ENCODE results near the gene APOBEC4. TPM values are rescaled to one million over a fixed set of nuclear protein-coding genes. Genes with fewer than 3 reads are reported as not detected.

APOBEC4 gene
- total RNA-seq, 1 experiment from 2014 or later = not detected

DNA sequence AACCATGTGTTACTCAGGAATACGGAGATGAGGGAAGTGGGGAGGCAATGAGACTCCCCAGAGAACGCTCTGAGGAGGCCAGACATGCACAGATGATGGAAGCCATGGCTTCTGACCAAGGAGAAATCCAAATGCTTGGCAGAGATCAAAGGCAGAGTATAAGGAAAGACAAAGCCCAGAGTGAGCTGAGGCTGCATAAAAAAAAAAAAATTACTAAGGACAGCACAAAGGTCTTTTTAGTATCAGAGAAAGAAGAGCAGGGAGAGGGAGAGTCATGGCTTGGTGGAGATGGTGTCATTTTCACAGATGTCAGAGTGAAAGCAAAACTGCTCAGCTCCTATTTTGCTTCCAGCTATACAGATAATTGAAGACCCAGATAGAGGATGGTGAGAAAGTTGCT lies 54.7 kb downstream of the APOBEC4 start:
- no peak for ATAC-seq
- CTCF ChIA-PET = no interaction called here
- Histone ChIP-seq H3K4me1 (ENCODE audit: control insufficient read depth, insufficient read depth, low read length) (no peaks in the 10 kb centered on the region), H3K9me3 (ENCODE audit: control insufficient read depth, insufficient read depth, low read depth, low read length) (no peaks in the 10 kb centered on the region), H3K36me3 (ENCODE audit: control insufficient read depth, insufficient read depth, low read length) (no peaks in the 10 kb centered on the region), H3K27ac (ENCODE audit: low read length) (no peak overlapping the region), H3K4me3 (ENCODE audit: low read depth in 2 of 2, low read length in 2 of 2) (no peak overlapping the region), H3K27me3 (ENCODE audit: control insufficient read depth, insufficient read depth, low read length) (peaks cover 12% of the 10 kb centered on the region; the same call in 1 of the 2 replicates)
- TF ChIP-seq, protein P1, sequence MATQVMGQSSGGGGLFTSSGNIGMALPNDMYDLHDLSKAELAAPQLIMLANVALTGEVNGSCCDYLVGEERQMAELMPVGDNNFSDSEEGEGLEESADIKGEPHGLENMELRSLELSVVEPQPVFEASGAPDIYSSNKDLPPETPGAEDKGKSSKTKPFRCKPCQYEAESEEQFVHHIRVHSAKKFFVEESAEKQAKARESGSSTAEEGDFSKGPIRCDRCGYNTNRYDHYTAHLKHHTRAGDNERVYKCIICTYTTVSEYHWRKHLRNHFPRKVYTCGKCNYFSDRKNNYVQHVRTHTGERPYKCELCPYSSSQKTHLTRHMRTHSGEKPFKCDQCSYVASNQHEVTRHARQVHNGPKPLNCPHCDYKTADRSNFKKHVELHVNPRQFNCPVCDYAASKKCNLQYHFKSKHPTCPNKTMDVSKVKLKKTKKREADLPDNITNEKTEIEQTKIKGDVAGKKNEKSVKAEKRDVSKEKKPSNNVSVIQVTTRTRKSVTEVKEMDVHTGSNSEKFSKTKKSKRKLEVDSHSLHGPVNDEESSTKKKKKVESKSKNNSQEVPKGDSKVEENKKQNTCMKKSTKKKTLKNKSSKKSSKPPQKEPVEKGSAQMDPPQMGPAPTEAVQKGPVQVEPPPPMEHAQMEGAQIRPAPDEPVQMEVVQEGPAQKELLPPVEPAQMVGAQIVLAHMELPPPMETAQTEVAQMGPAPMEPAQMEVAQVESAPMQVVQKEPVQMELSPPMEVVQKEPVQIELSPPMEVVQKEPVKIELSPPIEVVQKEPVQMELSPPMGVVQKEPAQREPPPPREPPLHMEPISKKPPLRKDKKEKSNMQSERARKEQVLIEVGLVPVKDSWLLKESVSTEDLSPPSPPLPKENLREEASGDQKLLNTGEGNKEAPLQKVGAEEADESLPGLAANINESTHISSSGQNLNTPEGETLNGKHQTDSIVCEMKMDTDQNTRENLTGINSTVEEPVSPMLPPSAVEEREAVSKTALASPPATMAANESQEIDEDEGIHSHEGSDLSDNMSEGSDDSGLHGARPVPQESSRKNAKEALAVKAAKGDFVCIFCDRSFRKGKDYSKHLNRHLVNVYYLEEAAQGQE (IDR thresholded peaks at IDR 0.05; ENCODE audit: insufficient read depth in 1 of 2, low read depth in 2 of 2, low read length in 1 of 2) = no peak
- no peak for TF ChIP-seq SIN3A (IDR thresholded peaks at IDR 0.05; ENCODE audit: borderline replicate concordance, insufficient read depth, low read depth, low read length)
- TF ChIP-seq TCF7L2 (IDR thresholded peaks at IDR 0.05; ENCODE audit: low read depth, low read length) = no peak
- in situ Hi-C loops (cut with HindIII; ENCODE audit: low pct_unique_long_range_greater_than_20kb, low sequenced_read_pairs) = no loop called here
- no TSS peak for BruUV-seq (replicated peaks)
- intact Hi-C loops (cut with micrococcal nuclease; ENCODE audit: unreplicated experiment) = no loop called here
- POLR2A ChIA-PET = no interaction called here
- no peak for DNase-seq (ENCODE audit: low read depth, low spot score)

DNA sequence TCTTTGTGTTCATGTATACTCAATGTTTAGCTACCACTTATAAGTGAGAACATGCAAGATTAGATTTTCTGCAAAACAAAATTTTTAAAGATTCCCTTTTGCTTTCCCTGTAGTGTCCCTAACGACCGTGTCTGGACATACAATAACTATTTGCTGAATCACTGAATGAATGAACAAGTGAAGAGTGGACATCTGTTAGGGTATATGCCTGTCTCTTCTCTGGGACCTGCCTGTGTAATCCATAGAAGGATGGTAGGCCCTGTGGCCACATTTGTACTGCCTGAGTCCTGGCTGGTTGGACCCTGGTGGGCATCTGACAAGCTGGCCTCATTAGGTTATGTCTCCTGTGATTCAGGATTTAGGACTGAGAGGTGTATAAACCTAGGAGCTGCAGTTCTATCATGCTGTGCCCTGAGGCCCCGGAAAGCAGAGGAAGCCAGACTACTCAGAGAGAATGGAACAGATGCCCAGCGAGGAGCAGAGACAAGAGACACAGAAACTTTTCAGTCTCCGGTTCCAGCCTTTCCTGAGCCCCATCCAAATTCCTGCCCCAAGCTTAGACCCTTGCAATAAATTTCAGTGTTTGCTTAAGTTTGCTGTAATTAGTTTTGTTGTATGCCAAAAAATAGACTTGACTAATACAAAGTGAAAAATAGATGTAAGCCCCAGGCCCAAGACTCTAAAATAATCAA lies 55.3 kb downstream of the APOBEC4 start:
- H3K9me3 ChIP-seq (ENCODE audit: control insufficient read depth, insufficient read depth, low read depth, low read length) = no peaks in the 10 kb centered on the region
- no peaks in the 10 kb centered on the region for H3K4me1 ChIP-seq (ENCODE audit: control insufficient read depth, insufficient read depth, low read length)
- intact Hi-C loops (cut with micrococcal nuclease; ENCODE audit: unreplicated experiment) = no loop called here
- CTCF ChIA-PET = no interaction called here
- no peak overlapping the region for H3K27ac ChIP-seq (ENCODE audit: low read length)
- TF ChIP-seq POLR2AphosphoS5 (IDR thresholded peaks at IDR 0.05; ENCODE audit: low read depth, low read length) (no peak), SIN3A (IDR thresholded peaks at IDR 0.05; ENCODE audit: borderline replicate concordance, insufficient read depth, low read depth, low read length) (no peak), TCF7L2 (IDR thresholded peaks at IDR 0.05; ENCODE audit: low read depth, low read length) (no peak)
- TF ChIP-seq, protein P1 (IDR thresholded peaks at IDR 0.05; ENCODE audit: insufficient read depth in 1 of 2, low read depth in 2 of 2, low read length in 1 of 2) = no peak
- TF ChIP-seq, protein P2, sequence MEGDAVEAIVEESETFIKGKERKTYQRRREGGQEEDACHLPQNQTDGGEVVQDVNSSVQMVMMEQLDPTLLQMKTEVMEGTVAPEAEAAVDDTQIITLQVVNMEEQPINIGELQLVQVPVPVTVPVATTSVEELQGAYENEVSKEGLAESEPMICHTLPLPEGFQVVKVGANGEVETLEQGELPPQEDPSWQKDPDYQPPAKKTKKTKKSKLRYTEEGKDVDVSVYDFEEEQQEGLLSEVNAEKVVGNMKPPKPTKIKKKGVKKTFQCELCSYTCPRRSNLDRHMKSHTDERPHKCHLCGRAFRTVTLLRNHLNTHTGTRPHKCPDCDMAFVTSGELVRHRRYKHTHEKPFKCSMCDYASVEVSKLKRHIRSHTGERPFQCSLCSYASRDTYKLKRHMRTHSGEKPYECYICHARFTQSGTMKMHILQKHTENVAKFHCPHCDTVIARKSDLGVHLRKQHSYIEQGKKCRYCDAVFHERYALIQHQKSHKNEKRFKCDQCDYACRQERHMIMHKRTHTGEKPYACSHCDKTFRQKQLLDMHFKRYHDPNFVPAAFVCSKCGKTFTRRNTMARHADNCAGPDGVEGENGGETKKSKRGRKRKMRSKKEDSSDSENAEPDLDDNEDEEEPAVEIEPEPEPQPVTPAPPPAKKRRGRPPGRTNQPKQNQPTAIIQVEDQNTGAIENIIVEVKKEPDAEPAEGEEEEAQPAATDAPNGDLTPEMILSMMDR (IDR thresholded peaks at IDR 0.05) = no peak
- DNase-seq (ENCODE audit: low read depth, low spot score) = no peak
- no peak for ATAC-seq
- peaks cover 12% of the 10 kb centered on the region; the same call in 1 of the 2 replicates for H3K27me3 ChIP-seq (ENCODE audit: control insufficient read depth, insufficient read depth, low read length)
- in situ Hi-C loops (cut with HindIII; ENCODE audit: low pct_unique_long_range_greater_than_20kb, low sequenced_read_pairs) = no loop called here
- no TSS peak for BruUV-seq (replicated peaks)
- H3K4me3 ChIP-seq (ENCODE audit: low read depth in 2 of 2, low read length in 2 of 2) = no peak overlapping the region
- POLR2A ChIA-PET = no interaction called here
- no peaks in the 10 kb centered on the region for H3K36me3 ChIP-seq (ENCODE audit: control insufficient read depth, insufficient read depth, low read length)

All from Panc1 (cell line).